A549 (cell line): ENCODE results near the gene FER1L5. TPM values are rescaled to one million over a fixed set of nuclear protein-coding genes. Genes with fewer than 3 reads are reported as not detected.

Experiments used
- ATAC-seq, 2 experiments: fragments of 200-7000 bp in 1 of 2; fragments of >200 bp in 1 of 2; cut with Nextera tagmentation in 1 of 2; cut with Tn5 transposase in 1 of 2; 3 replicates each; pipeline versions ENCODE4 v1.8.0 to v1.9.1; 2018 to 2020; ENCODE audit warnings: mild to moderate bottlenecking in 1 of 2, moderate library complexity in 1 of 2
- CTCF ChIA-PET: fragments of 300-600 bp; sonication (Branson Sonifier 250); formaldehyde crosslinking; extraction: SDS; loops from one replicate; lab custom pipeline; 2021; ENCODE audit warnings: antibody characterized with exemption, inconsistent platforms; lab: Yijun Ruan, JAX
- POLR2A ChIA-PET: fragments of 350-600 bp; formaldehyde crosslinking; extraction: SDS; loops from one replicate; lab custom pipeline; 2021; ENCODE audit warnings: antibody characterized with exemption, inconsistent platforms; lab: Yijun Ruan, JAX
- DNase-seq, 2 experiments: peaks; one replicate each; pipeline versions ENCODE4 v3.0.0 to v3.0.0-alpha.2; 2011 to 2016; ENCODE audit warnings: low read depth in 1 of 2, low spot score in 1 of 2
- FAIRE-seq: peaks from 2 replicates; lab custom pipeline; 2011; peaks lifted over from hg19 to GRCh38; lab: Jason Lieb, UNC
- H3K27ac ChIP-seq, 2 experiments: fragments of >200 bp; sonication (Bioruptor Twin); formaldehyde crosslinking; 3 replicates each; pipeline ENCODE4 v1.5.1; 2016 to 2017
- H3K4me1 ChIP-seq: fragments of >200 bp; sonication (Bioruptor Twin); formaldehyde crosslinking; 3 replicates; pipeline ENCODE4 v1.6.1; 2016
- H3K4me2 ChIP-seq: fragments of >200 bp; sonication (Bioruptor Twin); formaldehyde crosslinking; 3 replicates; pipeline ENCODE4 v1.6.1; 2016
- H3K4me3 ChIP-seq: fragments of >200 bp; sonication (Bioruptor Twin); formaldehyde crosslinking; 3 replicates; pipeline ENCODE4 v1.5.1; 2016
- H3K9me3 ChIP-seq: fragments of >200 bp; sonication (Bioruptor Twin); formaldehyde crosslinking; 3 replicates; pipeline ENCODE4 v1.6.1; 2016
- BHLHE40 ChIP-seq: IDR thresholded peaks from 2 replicates; pipeline ENCODE4 v1.6.1; 2012; ENCODE audit warnings: low read depth, low read length, inconsistent platforms
- CBX8 ChIP-seq: fragments of 200-600 bp; sonication (generic); IDR thresholded peaks from 2 replicates; pipeline ENCODE4 v1.6.1; 2016
- CHD2 ChIP-seq: fragments of 150-350 bp; IDR thresholded peaks from 2 replicates; pipeline ENCODE4 v1.6.1; 2014; ENCODE audit warnings: low read length; ENCODE audit not compliant: partially characterized antibody
- CHD4 ChIP-seq: fragments of 200-600 bp; sonication (generic); IDR thresholded peaks from 2 replicates; pipeline ENCODE4 v1.6.1; 2016; ENCODE audit warnings: antibody characterized with exemption, mild to moderate bottlenecking, borderline replicate concordance
- EHMT2 ChIP-seq: fragments of 200-600 bp; sonication (generic); IDR thresholded peaks from 2 replicates; pipeline ENCODE4 v1.6.1; 2016; ENCODE audit warnings: antibody characterized with exemption, low read depth, mild to moderate bottlenecking, moderate library complexity
- EP300 ChIP-seq, 2 experiments: fragments of >200 bp; sonication (Bioruptor Twin); formaldehyde crosslinking; IDR thresholded peaks; 2 replicates in 1 of 2; 3 replicates in 1 of 2; pipeline ENCODE4 v1.6.1; 2016 to 2017
- FOSL2 ChIP-seq, 2 experiments: fragments of 450-650 bp in 1 of 2; fragments of >200 bp in 1 of 2; sonication (Bioruptor Twin) in 1 of 2; formaldehyde crosslinking; IDR thresholded peaks; 2 replicates each; pipeline versions ENCODE4 v1.5.0 to v1.6.1; 2016 to 2020; ENCODE audit warnings: mild to moderate bottlenecking in 1 of 2, moderate library complexity in 1 of 2
- FOXS1 ChIP-seq: fragments of 250-450 bp; sonication (Bioruptor Pico); IDR thresholded peaks from 2 replicates; pipeline ENCODE4 v1.5.0; 2020; ENCODE audit warnings: mild to moderate bottlenecking, moderate library complexity
- HEYL ChIP-seq: fragments of 250-450 bp; sonication (Bioruptor Pico); IDR thresholded peaks from 2 replicates; pipeline ENCODE4 v1.8.0; 2021; ENCODE audit warnings: mild to moderate bottlenecking, moderate library complexity
- JUNB ChIP-seq: fragments of >200 bp; sonication (Bioruptor Twin); formaldehyde crosslinking; IDR thresholded peaks from 2 replicates; pipeline ENCODE4 v1.6.1; 2016
- KDM1A ChIP-seq: fragments of 200-600 bp; sonication (generic); IDR thresholded peaks from 2 replicates; pipeline ENCODE4 v1.6.1; 2016; ENCODE audit warnings: low read depth, mild to moderate bottlenecking
- KDM5A ChIP-seq: fragments of 200-600 bp; sonication (generic); IDR thresholded peaks from 2 replicates; pipeline ENCODE4 v1.6.1; 2016; ENCODE audit warnings: antibody characterized with exemption, mild to moderate bottlenecking
- NFE2L2 ChIP-seq: fragments of 150-350 bp; conservative IDR thresholded peaks from 2 replicates; pipeline ENCODE4 v1.6.1; 2014; ENCODE audit warnings: low read length
- NPAS2 ChIP-seq: fragments of 250-450 bp; sonication (Bioruptor Pico); IDR thresholded peaks from 2 replicates; pipeline ENCODE4 v1.8.0; 2022; ENCODE audit warnings: mild to moderate bottlenecking, moderate library complexity, borderline replicate concordance
- POLR2A ChIP-seq: IDR thresholded peaks from 2 replicates; pipeline ENCODE4 v1.6.1; 2012; ENCODE audit warnings: mild to moderate bottlenecking, low read length
- RCOR1 ChIP-seq: fragments of 150-350 bp; IDR thresholded peaks from 2 replicates; pipeline ENCODE4 v1.6.1; 2014; ENCODE audit warnings: antibody characterized with exemption, low read length, low read depth
- RNF2 ChIP-seq: fragments of 200-600 bp; sonication (generic); IDR thresholded peaks from 2 replicates; pipeline ENCODE4 v1.6.1; 2016; ENCODE audit warnings: low read depth, mild to moderate bottlenecking, antibody characterized with exemption, moderate library complexity, borderline replicate concordance
- SREBF2 ChIP-seq: fragments of 450-650 bp; IDR thresholded peaks from 2 replicates; pipeline ENCODE4 v1.6.1; 2014; ENCODE audit warnings: mild to moderate bottlenecking, moderate library complexity
- TFCP2L1 ChIP-seq: fragments of 250-450 bp; sonication (Bioruptor Pico); IDR thresholded peaks from 2 replicates; pipeline ENCODE4 v1.5.0; 2021; ENCODE audit warnings: mild to moderate bottlenecking
- ZC3H11A ChIP-seq: fragments of 450-650 bp; IDR thresholded peaks from 2 replicates; pipeline ENCODE4 v1.6.1; 2014; ENCODE audit warnings: antibody characterized with exemption, mild to moderate bottlenecking
- WGBS: methylation state at CpG from one replicate; pipeline ENCODE4 v1.1.6; 2017; ENCODE audit errors: missing lambda C conversion rate; 5-methylcytosine and 5-hydroxymethylcytosine counted together
- polyA plus RNA-seq, 4 experiments: library from polyadenylated mRNA; depleted of rRNA in 3 of 4; stranded (reverse); fragments of >200 nt; fragmentation: RNase III in 1 of 4; extraction: RNeasy Plus Mini Kit Qiagen cat#74134 plus additional on column Dnase treatment in 1 of 4; gene quantifications; 2 replicates in 3 of 4; 3 replicates in 1 of 4; pipeline ENCODE4 v1.2.3, GENCODE V29; 2011 to 2017
- TF ChIP-seq, protein P1 (sequence below): fragments of 450-650 bp; IDR thresholded peaks from 2 replicates; pipeline ENCODE4 v1.6.1; 2014; ENCODE audit warnings: antibody characterized with exemption

Gene FER1L5
- polyA plus RNA-seq, 2 of the 4 experiments (the other 2 are of a cell fraction), result 0.01 TPM; not detected in 1

DNA sequence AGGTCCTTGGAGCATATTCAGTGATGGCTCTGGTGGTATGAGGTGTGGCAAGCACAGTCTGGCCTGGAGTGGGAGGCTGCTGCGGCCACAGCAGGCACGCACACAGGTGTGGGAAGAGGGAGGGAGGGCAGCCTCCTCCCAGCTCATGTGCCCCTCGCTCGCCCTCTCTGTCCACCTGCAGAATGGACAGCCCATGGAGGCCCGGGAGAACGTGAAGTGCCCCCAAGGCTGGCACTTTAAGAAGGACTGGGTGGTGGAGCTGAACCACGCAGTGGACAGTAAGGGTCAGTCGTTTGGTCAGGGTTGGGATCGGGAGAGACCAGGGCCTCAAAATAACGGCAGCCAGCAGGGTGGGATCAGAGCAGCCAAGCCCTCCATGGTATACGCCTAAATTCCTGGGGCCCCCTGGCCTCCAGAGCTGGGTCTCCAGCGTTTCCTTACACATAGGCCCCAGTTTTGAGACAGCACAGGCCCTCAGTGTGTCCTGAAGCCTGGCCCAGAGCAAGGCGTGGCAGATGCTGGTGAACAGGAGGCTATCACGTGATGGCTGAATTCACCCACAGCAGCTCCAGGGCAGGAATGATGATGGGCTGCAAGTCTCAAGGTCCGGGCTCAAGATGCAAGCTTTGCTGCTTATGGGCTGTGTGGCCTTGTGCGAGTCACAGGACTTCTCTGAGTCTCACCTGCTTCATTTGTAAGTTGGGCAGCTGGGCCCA lies 47.9 kb downstream of the FER1L5 start:
- H3K9me3 ChIP-seq, result no peaks in the 10 kb centered on the region
- CTCF ChIA-PET, result interaction anchor here (0.5 to 1.5 kb wide), 4 partner anchors 18 to 140 kb away, joined by 3 read pairs; no protein-coding TSS in a partner anchor
- POLR2A ChIA-PET, result no interaction called here
- ATAC-seq (no peak), FAIRE-seq (no peak), DNase-seq (no peak)
- WGBS, result 80% methylated on average over 15 of the region's 16 CpGs
- no peak for TF ChIP-seq ZC3H11A
- TF ChIP-seq KDM5A, result no peak
- TF ChIP-seq POLR2A, result no peak
- TF ChIP-seq, protein P1, sequence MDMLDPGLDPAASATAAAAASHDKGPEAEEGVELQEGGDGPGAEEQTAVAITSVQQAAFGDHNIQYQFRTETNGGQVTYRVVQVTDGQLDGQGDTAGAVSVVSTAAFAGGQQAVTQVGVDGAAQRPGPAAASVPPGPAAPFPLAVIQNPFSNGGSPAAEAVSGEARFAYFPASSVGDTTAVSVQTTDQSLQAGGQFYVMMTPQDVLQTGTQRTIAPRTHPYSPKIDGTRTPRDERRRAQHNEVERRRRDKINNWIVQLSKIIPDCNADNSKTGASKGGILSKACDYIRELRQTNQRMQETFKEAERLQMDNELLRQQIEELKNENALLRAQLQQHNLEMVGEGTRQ, result no peak
- TF ChIP-seq CHD2, result no peak
- TF ChIP-seq CHD4, result no peak
- H3K4me2 ChIP-seq, result no peak overlapping the region
- H3K4me1 ChIP-seq, result no peaks in the 10 kb centered on the region
- H3K27ac ChIP-seq, result no peak overlapping the region
- no peak overlapping the region for H3K4me3 ChIP-seq

DNA sequence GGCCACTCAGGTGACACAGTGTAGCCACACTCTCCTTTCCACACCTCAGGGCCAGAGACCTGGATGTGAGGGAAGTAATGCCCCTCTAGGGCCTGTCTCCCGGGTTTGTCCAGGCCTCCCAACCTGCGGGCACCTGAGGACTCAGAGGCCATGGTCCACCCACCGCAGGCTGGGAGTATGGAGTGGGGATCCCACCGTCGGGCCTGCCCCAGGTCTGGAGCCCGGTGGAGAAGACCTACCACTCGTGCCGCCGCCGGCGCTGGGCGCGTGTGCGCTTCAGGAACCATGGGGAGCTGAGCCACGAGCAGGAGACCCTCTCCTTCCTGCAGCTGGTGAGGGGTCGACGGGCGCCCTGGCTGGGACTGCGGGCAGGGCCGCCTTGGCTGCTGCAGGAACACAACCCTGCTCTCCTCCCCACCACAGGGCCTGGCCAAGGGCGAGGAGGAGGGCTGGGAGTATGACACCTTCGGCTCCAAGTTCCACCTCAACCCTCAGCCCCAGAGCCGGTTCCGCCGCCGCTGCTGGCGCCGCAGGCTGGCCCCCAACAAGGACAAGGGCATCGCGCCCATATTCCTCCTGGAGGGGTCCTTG lies 48.6 kb downstream of the FER1L5 start:
- POLR2A ChIA-PET, result no interaction called here
- DNase-seq (no peak), ATAC-seq (no peak), FAIRE-seq (no peak)
- CTCF ChIA-PET, result interaction anchor here (1.1 to 1.5 kb wide), 2 partner anchors 19 to 141 kb away, joined by 3 read pairs; no protein-coding TSS in a partner anchor
- Histone ChIP-seq H3K4me2 (no peak overlapping the region), H3K9me3 (no peaks in the 10 kb centered on the region), H3K4me3 (no peak overlapping the region), H3K4me1 (no peaks in the 10 kb centered on the region), H3K27ac (no peak overlapping the region)
- no peak for TF ChIP-seq FOSL2 (IDR thresholded peaks at IDR 0.05)
- TF ChIP-seq FOSL2 (CRISPR knock-in tag; IDR thresholded peaks at IDR 0.05), result no peak
- TF ChIP-seq JUNB, result no peak
- TF ChIP-seq KDM1A, result no peak
- no peak for TF ChIP-seq EHMT2
- TF ChIP-seq TFCP2L1 (CRISPR knock-in tag), result no peak
- 90% methylated on average over 6 of the region's 30 CpGs for WGBS

DNA sequence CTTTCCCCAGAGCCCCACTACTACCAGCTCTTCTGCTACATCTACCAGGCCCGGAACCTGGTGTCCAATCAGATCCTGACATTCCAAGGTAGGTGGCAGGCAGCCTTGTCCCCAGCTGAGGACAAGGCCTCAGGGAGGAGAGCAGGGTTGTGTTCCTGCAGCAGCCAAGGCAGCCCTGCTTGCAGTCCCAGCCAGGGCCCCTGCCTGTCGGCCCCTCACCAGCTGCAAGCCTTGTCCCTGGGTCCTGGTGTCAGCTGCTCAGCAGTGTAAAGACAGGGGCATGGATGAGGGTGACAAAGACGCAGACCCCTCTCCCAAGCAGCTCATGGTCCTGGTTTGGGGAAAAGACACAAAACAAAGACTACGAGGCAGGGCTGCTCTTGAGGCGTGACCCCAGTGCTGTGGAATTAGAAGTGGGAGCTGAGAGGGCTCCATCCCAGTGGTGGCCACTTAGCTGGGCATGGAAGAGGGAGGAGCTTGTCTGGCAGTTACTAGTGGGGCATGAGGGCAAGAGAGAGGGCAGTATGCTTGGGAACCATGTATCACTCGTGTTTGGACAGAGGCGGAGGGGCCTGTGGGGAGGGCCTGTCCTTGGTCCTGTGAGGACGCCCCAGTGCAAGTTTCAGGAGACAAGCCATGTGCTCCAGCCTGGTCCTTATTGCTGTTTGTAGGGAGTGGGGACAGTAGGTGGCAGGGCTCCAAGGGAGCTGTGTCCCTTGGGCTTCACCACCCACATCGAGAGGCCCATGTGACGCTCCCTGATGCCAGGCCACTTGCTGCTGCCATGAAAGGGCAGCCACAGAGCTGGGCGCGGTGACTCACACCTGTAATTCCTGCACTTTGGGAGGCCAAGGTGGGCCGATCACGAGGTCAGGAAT lies 49.8 kb downstream of the FER1L5 start:
- CTCF ChIA-PET, result interaction anchor here (0.6 to 1.1 kb wide), 2 partner anchors 22 to 49 kb away, joined by 3 read pairs; no protein-coding TSS in a partner anchor
- DNase-seq (no peak), FAIRE-seq (no peak), ATAC-seq (no peak)
- Histone ChIP-seq H3K4me2 (no peak overlapping the region), H3K27ac (no peak overlapping the region), H3K4me3 (no peak overlapping the region), H3K9me3 (no peaks in the 10 kb centered on the region), H3K4me1 (no peaks in the 10 kb centered on the region)
- WGBS, result 88% methylated on average over 13 of the region's 14 CpGs
- TF ChIP-seq CBX8 (no peak), RNF2 (no peak), NFE2L2 (no peak), SREBF2 (no peak), TFCP2L1 (CRISPR knock-in tag) (no peak), RCOR1 (no peak), FOXS1 (no peak), BHLHE40 (no peak), NPAS2 (CRISPR knock-in tag) (no peak), HEYL (CRISPR knock-in tag) (no peak), JUNB (no peak), EP300 (IDR thresholded peaks at IDR 0.05) (no peak)
- TF ChIP-seq, protein P1, result no peak
- POLR2A ChIA-PET, result no interaction called here
